ENCODE measurements around the gene ATP8A2. TPM values are rescaled to one million over a fixed set of nuclear protein-coding genes. Genes with fewer than 3 reads are reported as not detected.
"Not testable (repeated sequence)": the region's sequence is repeated elsewhere in the genome, so short reads cannot be mapped to it uniquely, and the experiment has no call there.

ATP8A2 gene
- total RNA-seq, 6 donors from 2014 or later: 0.55 to 1.5 (median 0.87) TPM

- WGBS, 2 donors: 81 to 94% methylated on average over 3 of the region's 3 CpGs
- H3K27ac ChIP-seq: no peak overlapping the region
- no peak overlapping the region for H3K4me3 ChIP-seq
- no peaks in the 10 kb centered on the region for H3K27me3 ChIP-seq
- no peaks in the 10 kb centered on the region for H3K4me1 ChIP-seq
- DNase-seq: no peak
- no peaks in the 10 kb centered on the region for H3K36me3 ChIP-seq
- H3K9me3 ChIP-seq: no peaks in the 10 kb centered on the region
- ATAC-seq (ENCODE audit: low FRiP score in 2 of 2): no peak
- TF ChIP-seq POLR2A (IDR thresholded peaks at IDR 0.05) (no peak), POLR2AphosphoS5 (IDR thresholded peaks at IDR 0.05) (no peak), CTCF (IDR thresholded peaks at IDR 0.05) (no peak), EP300 (IDR thresholded peaks at IDR 0.05) (no peak)
Measured at GRCh38 chr13:26067601-26068000, 695.8 kb downstream of the ATP8A2 start.

- not testable (repeated sequence) for ATAC-seq (ENCODE audit: low FRiP score in 2 of 2); H3K4me3 ChIP-seq; H3K27ac ChIP-seq; DNase-seq; H3K4me1 ChIP-seq; H3K27me3 ChIP-seq; H3K9me3 ChIP-seq; H3K36me3 ChIP-seq
- WGBS, 2 donors: 88 to 95% methylated on average over 2 of the region's 2 CpGs
Measured at GRCh38 chr13:26068372-26068771, 696.6 kb downstream of the ATP8A2 start.

- H3K27ac ChIP-seq; ATAC-seq (ENCODE audit: low FRiP score in 2 of 2); H3K27me3 ChIP-seq; H3K9me3 ChIP-seq; H3K36me3 ChIP-seq; H3K4me1 ChIP-seq; H3K4me3 ChIP-seq: not testable (repeated sequence)
- WGBS, 2 donors: 73 to 87% methylated on average over 8 of the region's 8 CpGs
- DNase-seq: peak in 1 of 2 donors; percentile 50
Measured at GRCh38 chr13:26069642-26070041, 697.9 kb downstream of the ATP8A2 start.

GRCh38 chr13:26071691-26072090 lies 699.9 kb downstream of the ATP8A2 start:
- WGBS, 2 donors: 75 to 80% methylated on average over 2 of the region's 2 CpGs
- Histone ChIP-seq H3K9me3 (no peaks in the 10 kb centered on the region), H3K4me1 (no peaks in the 10 kb centered on the region), H3K36me3 (no peaks in the 10 kb centered on the region), H3K4me3 (no peak overlapping the region), H3K27ac (no peak overlapping the region), H3K27me3 (no peaks in the 10 kb centered on the region)
- TF ChIP-seq POLR2AphosphoS5 (IDR thresholded peaks at IDR 0.05) (no peak), EP300 (IDR thresholded peaks at IDR 0.05) (no peak), CTCF (IDR thresholded peaks at IDR 0.05) (no peak), POLR2A (IDR thresholded peaks at IDR 0.05) (no peak)
- DNase-seq (no peak), ATAC-seq (ENCODE audit: low FRiP score in 2 of 2) (no peak)

- not testable (repeated sequence) for DNase-seq, H3K27me3 ChIP-seq, H3K27ac ChIP-seq, H3K36me3 ChIP-seq, H3K4me3 ChIP-seq, H3K4me1 ChIP-seq, H3K9me3 ChIP-seq
- peak in 3 of 6 experiments; percentile 9 to 35 (median 17) for TF ChIP-seq CTCF (IDR thresholded peaks at IDR 0.05)
- ATAC-seq (ENCODE audit: low FRiP score in 2 of 2): peak; percentile 64 to 83
- 10 to 13% methylated on average over 5 to 6 of the region's 7 CpGs for WGBS, 2 donors
Measured at GRCh38 chr13:26072335-26072734, 700.6 kb downstream of the ATP8A2 start.

- no peak for TF ChIP-seq EP300 (IDR thresholded peaks at IDR 0.05)
- TF ChIP-seq CTCF (IDR thresholded peaks at IDR 0.05): no peak
- no peak for TF ChIP-seq POLR2AphosphoS5 (IDR thresholded peaks at IDR 0.05)
- TF ChIP-seq POLR2A (IDR thresholded peaks at IDR 0.05): no peak
Measured at GRCh38 chr13:26074706-26075105, 702.9 kb downstream of the ATP8A2 start.

More at GRCh38 chr13:26074706-26075105, 702.9 kb downstream of the ATP8A2 start:
- Histone ChIP-seq H3K4me3 (no peak overlapping the region), H3K9me3 (no peaks in the 10 kb centered on the region), H3K27ac (no peak overlapping the region), H3K4me1 (no peaks in the 10 kb centered on the region), H3K27me3 (no peaks in the 10 kb centered on the region), H3K36me3 (no peaks in the 10 kb centered on the region)
- ATAC-seq (ENCODE audit: low FRiP score in 2 of 2): no peak
- DNase-seq: no peak
- 39 to 47% methylated on average over 16 of the region's 16 CpGs for whole genome bisulfite sequencing, 2 donors

Small RNA genes within 50 kb of the gene (small RNA-seq; reads per million reads assigned to genes)
- gene RN7SL741P (0 reads per million in 4 donors), gene RNU6-78P (0 reads per million in 4 donors), gene RNY1P3 (0 reads per million in 4 donors)

Other genes with a start within 250 kb of the ATP8A2 start
- under 1 TPM in 2 of 6 donors, not detected in 4; 0.22 to 0.30 TPM for gene AMER2, start 199.7 kb upstream of the ATP8A2 start, total RNA-seq
- 10 to 100 TPM in 4 of 6 donors, 1 to 10 TPM in 2; 6.1 to 24.6 (median 18.2) TPM for gene MTMR6, start 84.5 kb upstream of the ATP8A2 start, total RNA-seq
- gene NUP58, start 70.3 kb upstream of the ATP8A2 start, total RNA-seq: 100 to 1,000 TPM in 2 of 6 donors, 10 to 100 TPM in 4; 68.2 to 157 (median 85.6) TPM

Data from upper lobe of left lung (tissue), 6 donors.